Testis (tissue), 2 donors: Measurements from ENCODE around the gene PMEPA1.

ENCODE experiments used
- POLR2A ChIP-seq: fragments of 450-650 bp; IDR thresholded peaks from one replicate; pipeline ENCODE4 v1.6.1; 2017; ENCODE audit warnings: antibody characterized with exemption, mild to moderate bottlenecking, moderate library complexity
- TF ChIP-seq, protein P1 (sequence below), 3 experiments: fragments of 450-650 bp in 2 of 3; fragments of 200-600 bp in 1 of 3; sonication (generic) in 1 of 3; IDR thresholded peaks; one replicate each; pipeline ENCODE4 v1.5.1; 2016 to 2019; ENCODE audit warnings: antibody characterized with exemption in 3 of 3, mild to moderate bottlenecking in 2 of 3, moderate library complexity in 1 of 3

DNA sequence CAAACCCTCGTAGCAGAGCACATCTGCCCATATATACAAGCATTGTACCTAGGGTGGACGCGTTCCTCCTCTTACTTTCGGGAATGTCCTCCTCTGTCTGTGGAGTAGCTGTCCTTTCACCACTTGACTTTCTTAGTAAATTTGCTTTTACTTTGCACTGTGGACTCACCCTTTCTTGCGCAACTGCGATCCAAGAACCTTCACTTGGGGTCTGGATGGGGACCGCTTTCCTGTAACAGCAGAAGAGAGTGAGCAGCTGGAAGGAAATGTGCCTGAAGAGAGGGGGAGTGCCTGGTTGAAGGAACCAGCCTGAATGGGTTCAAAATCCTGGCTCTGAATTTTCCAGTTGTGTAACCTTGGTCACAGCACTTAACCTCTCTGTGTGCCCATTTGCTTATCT lies 40.1 kb upstream of the PMEPA1 start:
- no peak for TF ChIP-seq POLR2A
- TF ChIP-seq, protein P1, sequence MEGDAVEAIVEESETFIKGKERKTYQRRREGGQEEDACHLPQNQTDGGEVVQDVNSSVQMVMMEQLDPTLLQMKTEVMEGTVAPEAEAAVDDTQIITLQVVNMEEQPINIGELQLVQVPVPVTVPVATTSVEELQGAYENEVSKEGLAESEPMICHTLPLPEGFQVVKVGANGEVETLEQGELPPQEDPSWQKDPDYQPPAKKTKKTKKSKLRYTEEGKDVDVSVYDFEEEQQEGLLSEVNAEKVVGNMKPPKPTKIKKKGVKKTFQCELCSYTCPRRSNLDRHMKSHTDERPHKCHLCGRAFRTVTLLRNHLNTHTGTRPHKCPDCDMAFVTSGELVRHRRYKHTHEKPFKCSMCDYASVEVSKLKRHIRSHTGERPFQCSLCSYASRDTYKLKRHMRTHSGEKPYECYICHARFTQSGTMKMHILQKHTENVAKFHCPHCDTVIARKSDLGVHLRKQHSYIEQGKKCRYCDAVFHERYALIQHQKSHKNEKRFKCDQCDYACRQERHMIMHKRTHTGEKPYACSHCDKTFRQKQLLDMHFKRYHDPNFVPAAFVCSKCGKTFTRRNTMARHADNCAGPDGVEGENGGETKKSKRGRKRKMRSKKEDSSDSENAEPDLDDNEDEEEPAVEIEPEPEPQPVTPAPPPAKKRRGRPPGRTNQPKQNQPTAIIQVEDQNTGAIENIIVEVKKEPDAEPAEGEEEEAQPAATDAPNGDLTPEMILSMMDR (IDR thresholded peaks at IDR 0.05) = no peak
